Measurements from ENCODE around the gene TTC21A. TPM values are rescaled to one million over a fixed set of nuclear protein-coding genes. Genes with fewer than 3 reads are reported as not detected.

The TTC21A gene
- total RNA-seq, 2 experiments from 2014 or later = 1.5 to 1.6 TPM

GRCh38 chr3:39150148-39150802 lies 42.8 kb downstream of the TTC21A start:
- H3K36me3 Mint-ChIP-seq (ENCODE audit: low read depth) = peaks cover 70% of the 10 kb centered on the region
- peaks cover 60% of the 10 kb centered on the region for H3K4me1 Mint-ChIP-seq (ENCODE audit: low read depth)
- H3K4me3 Mint-ChIP-seq = peak overlapping the region; percentile 99
- no peak for DNase-seq
- intact Hi-C loops (cut with micrococcal nuclease) = no loop called here
- no peaks in the 10 kb centered on the region for H3K9me3 Mint-ChIP-seq
- no peaks in the 10 kb centered on the region for H3K27me3 Mint-ChIP-seq (ENCODE audit: low read depth)
- peak overlapping the region; percentile 98 for H3K27ac Mint-ChIP-seq
- CTCF ChIA-PET = interaction anchor here (0.8 to 3.2 kb wide), 10 partner anchors 15 to 142 kb away, joined by 3 to 11 read pairs (median 6); partner anchors contain the start of genes GORASP1 and TTC21A

GRCh38 chr3:39150803-39151631 lies 43.5 kb downstream of the TTC21A start:
- no peaks in the 10 kb centered on the region for H3K9me3 Mint-ChIP-seq
- H3K27ac Mint-ChIP-seq = peak overlapping the region; percentile 98
- peak; percentile 86 for DNase-seq
- H3K36me3 Mint-ChIP-seq (ENCODE audit: low read depth) = peaks cover 66% of the 10 kb centered on the region
- peaks cover 60% of the 10 kb centered on the region for H3K4me1 Mint-ChIP-seq (ENCODE audit: low read depth)
- peak overlapping the region; percentile 99 for H3K4me3 Mint-ChIP-seq
- intact Hi-C loops (cut with micrococcal nuclease) = loop anchor here (1.0 kb wide), 1 partner anchor 44 kb away; the partner anchor contains the start of genes GORASP1 and TTC21A
- CTCF ChIA-PET = interaction anchor here (0.8 to 3.2 kb wide), 8 partner anchors 15 to 141 kb away, joined by 3 to 11 read pairs (median 6); partner anchors contain the start of genes GORASP1 and TTC21A
- no peaks in the 10 kb centered on the region for H3K27me3 Mint-ChIP-seq (ENCODE audit: low read depth)

- intact Hi-C loops (cut with micrococcal nuclease) = no loop called here
- no peaks in the 10 kb centered on the region for H3K9me3 Mint-ChIP-seq
- no peaks in the 10 kb centered on the region for H3K27me3 Mint-ChIP-seq (ENCODE audit: low read depth)
- no peak for DNase-seq
- H3K36me3 Mint-ChIP-seq (ENCODE audit: low read depth) = peaks cover 38% of the 10 kb centered on the region
- peaks cover 32% of the 10 kb centered on the region for H3K4me1 Mint-ChIP-seq (ENCODE audit: low read depth)
- CTCF ChIA-PET = no interaction called here
- H3K4me3 Mint-ChIP-seq = peak overlapping the region; percentile 70
- peak overlapping the region; percentile 76 for H3K27ac Mint-ChIP-seq
Observed at GRCh38 chr3:39153977-39154279, 46.4 kb downstream of the TTC21A start.

- peak overlapping the region; percentile 70 for H3K4me3 Mint-ChIP-seq
- peak overlapping the region; percentile 76 for H3K27ac Mint-ChIP-seq
- CTCF ChIA-PET = no interaction called here
- H3K36me3 Mint-ChIP-seq (ENCODE audit: low read depth) = peaks cover 33% of the 10 kb centered on the region
- DNase-seq = peak; percentile 36
- no peaks in the 10 kb centered on the region for H3K27me3 Mint-ChIP-seq (ENCODE audit: low read depth)
- H3K4me1 Mint-ChIP-seq (ENCODE audit: low read depth) = peaks cover 27% of the 10 kb centered on the region
- no peaks in the 10 kb centered on the region for H3K9me3 Mint-ChIP-seq
- intact Hi-C loops (cut with micrococcal nuclease) = no loop called here
Observed at GRCh38 chr3:39154280-39155021, 47.0 kb downstream of the TTC21A start.

- H3K4me1 Mint-ChIP-seq (ENCODE audit: low read depth) = peaks cover 11% of the 10 kb centered on the region
- CTCF ChIA-PET = interaction anchor here (0.6 kb wide), 1 partner anchor 131 kb away, joined by 3 read pairs; no protein-coding TSS in a partner anchor
- no peak overlapping the region for H3K4me3 Mint-ChIP-seq
Observed at GRCh38 chr3:39156421-39156820, 48.9 kb downstream of the TTC21A start.

GRCh38 chr3:39157359-39157758 lies 49.9 kb downstream of the TTC21A start:
- Mint-ChIP-seq H3K9me3 (no peaks in the 10 kb centered on the region), H3K4me3 (no peak overlapping the region), H3K27ac (no peak overlapping the region), H3K27me3 (ENCODE audit: low read depth) (no peaks in the 10 kb centered on the region), H3K4me1 (ENCODE audit: low read depth) (peaks cover 11% of the 10 kb centered on the region), H3K36me3 (ENCODE audit: low read depth) (peaks cover 4% of the 10 kb centered on the region)
- CTCF ChIA-PET = interaction anchor here (1.3 kb wide), 1 partner anchor 21 kb away, joined by 3 read pairs; no protein-coding TSS in a partner anchor
- intact Hi-C loops (cut with micrococcal nuclease) = no loop called here
- no peak for DNase-seq

More at GRCh38 chr3:39156421-39156820, 48.9 kb downstream of the TTC21A start:
- Mint-ChIP-seq H3K27ac (no peak overlapping the region), H3K9me3 (no peaks in the 10 kb centered on the region), H3K36me3 (ENCODE audit: low read depth) (peaks cover 13% of the 10 kb centered on the region), H3K27me3 (ENCODE audit: low read depth) (no peaks in the 10 kb centered on the region)
- intact Hi-C loops (cut with micrococcal nuclease) = no loop called here
- no peak for DNase-seq

GRCh38 chr3:39158148-39158715 lies 50.8 kb downstream of the TTC21A start:
- DNase-seq = no peak
- H3K9me3 Mint-ChIP-seq = no peaks in the 10 kb centered on the region
- H3K27me3 Mint-ChIP-seq (ENCODE audit: low read depth) = no peaks in the 10 kb centered on the region
- no peak overlapping the region for H3K4me3 Mint-ChIP-seq
- intact Hi-C loops (cut with micrococcal nuclease) = no loop called here
- CTCF ChIA-PET = interaction anchor here (1.0 to 1.3 kb wide), 3 partner anchors 15 to 50 kb away, joined by 3 read pairs; no protein-coding TSS in a partner anchor
- no peaks in the 10 kb centered on the region for H3K36me3 Mint-ChIP-seq (ENCODE audit: low read depth)
- H3K27ac Mint-ChIP-seq = no peak overlapping the region
- H3K4me1 Mint-ChIP-seq (ENCODE audit: low read depth) = peaks cover 11% of the 10 kb centered on the region

- no peak overlapping the region for H3K4me3 Mint-ChIP-seq
- H3K27me3 Mint-ChIP-seq (ENCODE audit: low read depth) = no peaks in the 10 kb centered on the region
- CTCF ChIA-PET = no interaction called here
- H3K4me1 Mint-ChIP-seq (ENCODE audit: low read depth) = peaks cover 15% of the 10 kb centered on the region
- no peak for DNase-seq
- no peaks in the 10 kb centered on the region for H3K36me3 Mint-ChIP-seq (ENCODE audit: low read depth)
- intact Hi-C loops (cut with micrococcal nuclease) = no loop called here
- H3K27ac Mint-ChIP-seq = no peak overlapping the region
- no peaks in the 10 kb centered on the region for H3K9me3 Mint-ChIP-seq
Observed at GRCh38 chr3:39164414-39164813, 56.9 kb downstream of the TTC21A start.

GRCh38 chr3:39165518-39165917 lies 58.0 kb downstream of the TTC21A start:
- CTCF ChIA-PET = interaction anchor here (1.2 to 1.5 kb wide), 2 partner anchors 15 to 25 kb away, joined by 3 read pairs; no protein-coding TSS in a partner anchor
- Mint-ChIP-seq H3K9me3 (no peaks in the 10 kb centered on the region), H3K27me3 (ENCODE audit: low read depth) (no peaks in the 10 kb centered on the region), H3K27ac (no peak overlapping the region), H3K36me3 (ENCODE audit: low read depth) (no peaks in the 10 kb centered on the region), H3K4me3 (no peak overlapping the region), H3K4me1 (ENCODE audit: low read depth) (peaks cover 18% of the 10 kb centered on the region)
- intact Hi-C loops (cut with micrococcal nuclease) = no loop called here
- DNase-seq = no peak

- peak overlapping the region; percentile 11 for H3K27ac Mint-ChIP-seq
- H3K27me3 Mint-ChIP-seq (ENCODE audit: low read depth) = no peaks in the 10 kb centered on the region
- no peak for DNase-seq
- no peak overlapping the region for H3K4me3 Mint-ChIP-seq
- H3K36me3 Mint-ChIP-seq (ENCODE audit: low read depth) = no peaks in the 10 kb centered on the region
- CTCF ChIA-PET = interaction anchor here (1.2 to 1.5 kb wide), 2 partner anchors 15 to 24 kb away, joined by 3 read pairs; no protein-coding TSS in a partner anchor
- intact Hi-C loops (cut with micrococcal nuclease) = no loop called here
- peaks cover 18% of the 10 kb centered on the region for H3K4me1 Mint-ChIP-seq (ENCODE audit: low read depth)
- H3K9me3 Mint-ChIP-seq = no peaks in the 10 kb centered on the region
Observed at GRCh38 chr3:39166134-39166710, 58.7 kb downstream of the TTC21A start.

GRCh38 chr3:39166932-39167532 lies 59.6 kb downstream of the TTC21A start:
- Mint-ChIP-seq H3K27ac (peak overlapping the region; percentile 11), H3K4me1 (ENCODE audit: low read depth) (peaks cover 18% of the 10 kb centered on the region), H3K36me3 (ENCODE audit: low read depth) (no peaks in the 10 kb centered on the region), H3K9me3 (no peaks in the 10 kb centered on the region), H3K27me3 (ENCODE audit: low read depth) (no peaks in the 10 kb centered on the region), H3K4me3 (no peak overlapping the region)
- intact Hi-C loops (cut with micrococcal nuclease) = no loop called here
- DNase-seq = no peak
- CTCF ChIA-PET = interaction anchor here (0.8 to 1.5 kb wide), 2 partner anchors 23 to 40 kb away, joined by 3 read pairs; no protein-coding TSS in a partner anchor

All from activated naive CD4-positive, alpha-beta T cell treated with anti-CD3 and anti-CD28 coated beads for 36 hours (primary cell).